ENCODE data around the gene APBA2. TPM values are rescaled to one million over a fixed set of nuclear protein-coding genes. Genes with fewer than 3 reads are reported as not detected.
A peak's percentile ranks its signal among the peaks of the same experiment; 100 is the strongest.
"Not testable (repeated sequence)": the region's sequence is repeated elsewhere in the genome, so short reads cannot be mapped to it uniquely, and the experiment has no call there.

The APBA2 gene
- total RNA-seq, 1 donor from 2014 or later: 30.0 TPM

DNA sequence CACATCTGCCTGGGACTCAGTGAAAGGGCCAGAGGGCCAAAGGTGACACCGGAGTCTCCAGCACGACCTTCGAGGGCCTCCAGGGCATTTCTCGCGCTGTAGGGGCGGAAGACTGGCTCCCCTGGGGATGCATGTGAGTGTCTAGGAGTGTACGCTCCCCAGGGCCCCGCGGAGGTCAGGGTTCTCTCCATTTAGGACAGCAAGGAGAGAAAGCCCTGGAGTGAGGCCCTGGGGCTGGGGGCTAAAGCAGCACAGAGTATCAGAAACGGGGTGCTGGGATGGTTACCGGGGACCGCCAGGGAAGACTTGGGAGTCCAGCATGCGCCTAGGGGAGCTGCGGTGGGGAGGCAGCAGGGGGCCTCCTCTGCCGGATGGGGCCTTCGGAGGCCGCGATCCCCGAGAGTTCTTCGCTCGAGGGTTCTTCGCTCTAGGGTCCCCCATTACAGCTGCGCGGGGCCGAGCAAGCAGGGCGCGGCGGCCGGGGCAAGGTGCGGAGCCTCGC lies 595 bp upstream of the APBA2 start:
- peak overlapping the region; percentile 60 for H3K4me3 ChIP-seq (ENCODE audit: low read depth, low read length)
- DNase-seq (ENCODE audit: low read depth): no peak
- TF ChIP-seq, protein P1, sequence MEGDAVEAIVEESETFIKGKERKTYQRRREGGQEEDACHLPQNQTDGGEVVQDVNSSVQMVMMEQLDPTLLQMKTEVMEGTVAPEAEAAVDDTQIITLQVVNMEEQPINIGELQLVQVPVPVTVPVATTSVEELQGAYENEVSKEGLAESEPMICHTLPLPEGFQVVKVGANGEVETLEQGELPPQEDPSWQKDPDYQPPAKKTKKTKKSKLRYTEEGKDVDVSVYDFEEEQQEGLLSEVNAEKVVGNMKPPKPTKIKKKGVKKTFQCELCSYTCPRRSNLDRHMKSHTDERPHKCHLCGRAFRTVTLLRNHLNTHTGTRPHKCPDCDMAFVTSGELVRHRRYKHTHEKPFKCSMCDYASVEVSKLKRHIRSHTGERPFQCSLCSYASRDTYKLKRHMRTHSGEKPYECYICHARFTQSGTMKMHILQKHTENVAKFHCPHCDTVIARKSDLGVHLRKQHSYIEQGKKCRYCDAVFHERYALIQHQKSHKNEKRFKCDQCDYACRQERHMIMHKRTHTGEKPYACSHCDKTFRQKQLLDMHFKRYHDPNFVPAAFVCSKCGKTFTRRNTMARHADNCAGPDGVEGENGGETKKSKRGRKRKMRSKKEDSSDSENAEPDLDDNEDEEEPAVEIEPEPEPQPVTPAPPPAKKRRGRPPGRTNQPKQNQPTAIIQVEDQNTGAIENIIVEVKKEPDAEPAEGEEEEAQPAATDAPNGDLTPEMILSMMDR (conservative IDR thresholded peaks at IDR 0.05; ENCODE audit: low read depth, low read length): no peak

DNA sequence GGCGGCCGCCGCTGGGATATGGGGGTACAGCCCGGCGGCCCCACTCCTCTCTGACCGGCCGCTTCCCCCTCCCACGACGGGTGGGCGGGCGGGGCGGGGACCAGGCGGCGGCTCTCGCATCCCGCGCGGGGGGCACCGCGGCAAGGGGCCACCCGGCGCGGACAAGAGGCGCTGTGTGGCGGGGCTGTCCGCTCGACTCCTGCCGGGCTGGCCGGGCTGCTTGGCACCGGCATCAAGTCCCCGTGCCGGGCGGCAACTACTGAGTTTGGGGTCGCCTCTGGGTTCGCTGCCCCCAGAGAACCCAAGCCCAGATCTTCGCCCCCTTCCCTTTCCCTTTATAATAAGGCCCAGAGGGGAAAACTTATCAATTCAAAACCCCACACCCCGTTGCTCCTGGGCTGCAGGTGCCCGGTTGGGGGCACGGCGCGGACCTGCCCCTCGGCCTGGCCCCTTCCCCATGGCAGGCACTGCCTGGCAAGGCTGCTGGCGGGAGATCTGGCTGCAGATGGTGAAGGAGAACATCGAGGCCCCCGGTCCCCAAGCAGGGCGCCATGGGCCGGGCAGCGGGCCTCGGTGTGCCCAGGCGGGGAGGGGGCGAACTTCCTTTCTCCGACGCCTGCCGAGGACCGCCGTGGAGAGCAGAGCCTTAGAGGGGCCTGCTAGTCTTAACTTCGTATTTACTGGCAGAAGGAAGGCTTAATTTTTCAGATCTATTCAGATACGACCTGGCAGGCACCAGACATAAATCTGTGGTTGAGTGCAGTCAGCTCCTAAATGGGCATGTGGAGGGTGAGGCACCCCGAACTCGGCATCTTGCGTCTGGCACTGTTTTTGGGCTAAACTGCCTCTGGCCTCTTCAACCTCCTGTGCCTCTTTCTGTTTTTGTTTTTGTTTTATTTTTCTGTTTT lies 911 bp downstream of the APBA2 start:
- DNase-seq (ENCODE audit: low read depth): no peak
- H3K4me3 ChIP-seq (ENCODE audit: low read depth, low read length): peak overlapping the region; percentile 60
- TF ChIP-seq, protein P1 (conservative IDR thresholded peaks at IDR 0.05; ENCODE audit: low read depth, low read length): no peak

DNA sequence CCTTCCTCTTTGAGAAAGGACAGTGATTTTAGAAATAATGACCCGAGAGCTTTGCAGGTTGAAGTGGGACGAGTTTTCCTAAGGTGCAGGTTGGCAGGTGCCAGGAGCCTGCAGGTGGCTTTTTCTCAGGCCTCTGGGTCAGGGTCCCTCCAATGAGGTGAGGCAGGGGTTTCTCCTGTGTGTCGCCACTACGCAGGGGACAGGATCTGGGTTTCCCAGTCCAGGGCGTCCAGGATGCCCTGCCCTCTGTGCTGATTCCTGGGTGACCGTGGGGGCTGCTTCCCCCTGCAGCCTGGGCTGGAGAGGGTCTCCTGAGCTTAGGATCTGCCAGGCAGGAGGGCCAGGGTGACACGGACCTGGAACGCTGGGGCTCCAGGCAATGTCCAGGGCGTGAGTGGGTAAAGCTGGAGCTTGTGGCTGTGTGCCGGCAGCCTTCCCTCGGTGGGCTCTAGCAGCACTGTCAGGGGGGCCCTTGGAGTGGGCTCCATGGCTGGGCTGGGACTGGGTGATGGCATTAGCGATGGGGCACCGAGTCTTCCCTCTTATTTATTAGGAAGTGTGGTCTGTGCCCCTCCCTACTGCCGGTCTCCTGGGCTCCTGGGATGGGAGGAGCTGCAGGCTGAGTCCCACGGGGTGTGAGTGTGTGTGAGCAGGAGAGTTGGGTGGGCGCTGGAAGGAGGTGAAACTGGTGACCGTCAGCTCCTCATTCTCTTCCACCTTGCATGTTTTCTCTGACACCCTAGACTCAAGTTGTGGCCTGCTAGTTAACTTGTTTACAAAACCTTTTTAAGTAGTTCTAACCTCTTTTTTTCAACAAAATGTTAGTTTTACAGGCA lies 1.8 kb downstream of the APBA2 start:
- TF ChIP-seq, protein P1 (conservative IDR thresholded peaks at IDR 0.05; ENCODE audit: low read depth, low read length): no peak
- no peak for DNase-seq (ENCODE audit: low read depth)
- peak overlapping the region; percentile 60 for H3K4me3 ChIP-seq (ENCODE audit: low read depth, low read length)

DNA sequence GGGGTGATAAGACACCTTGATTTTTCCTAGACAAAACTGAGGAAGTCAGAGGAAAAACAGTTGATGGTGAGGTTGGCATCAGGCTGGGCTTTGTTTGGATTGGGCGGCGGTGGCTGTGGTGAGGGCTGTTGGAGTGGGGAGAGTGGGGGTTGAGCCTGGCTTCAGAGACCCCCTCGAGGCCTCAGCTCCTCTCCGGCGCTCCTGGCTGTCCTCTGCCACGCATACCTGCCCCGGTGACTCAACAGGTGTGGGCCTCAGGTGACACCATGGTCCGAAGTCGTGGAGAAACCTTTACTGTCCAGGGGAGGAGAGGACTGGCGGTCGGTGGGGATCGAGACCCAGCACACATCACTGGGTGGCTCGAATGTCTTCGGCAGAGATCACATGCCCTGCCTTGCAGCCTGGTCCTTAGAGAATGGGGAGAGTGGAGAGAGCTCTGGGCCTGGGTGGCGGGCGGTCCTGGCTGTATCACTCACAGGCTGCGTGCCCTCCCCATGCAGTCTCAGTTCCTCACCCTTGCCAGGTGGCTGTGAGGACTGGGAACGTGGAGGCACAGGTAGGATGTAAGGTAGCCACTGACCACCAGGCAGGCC lies 2.6 kb downstream of the APBA2 start:
- TF ChIP-seq, protein P1 (conservative IDR thresholded peaks at IDR 0.05; ENCODE audit: low read depth, low read length): no peak
- no peak for DNase-seq (ENCODE audit: low read depth)
- H3K4me3 ChIP-seq (ENCODE audit: low read depth, low read length): no peak overlapping the region

DNA sequence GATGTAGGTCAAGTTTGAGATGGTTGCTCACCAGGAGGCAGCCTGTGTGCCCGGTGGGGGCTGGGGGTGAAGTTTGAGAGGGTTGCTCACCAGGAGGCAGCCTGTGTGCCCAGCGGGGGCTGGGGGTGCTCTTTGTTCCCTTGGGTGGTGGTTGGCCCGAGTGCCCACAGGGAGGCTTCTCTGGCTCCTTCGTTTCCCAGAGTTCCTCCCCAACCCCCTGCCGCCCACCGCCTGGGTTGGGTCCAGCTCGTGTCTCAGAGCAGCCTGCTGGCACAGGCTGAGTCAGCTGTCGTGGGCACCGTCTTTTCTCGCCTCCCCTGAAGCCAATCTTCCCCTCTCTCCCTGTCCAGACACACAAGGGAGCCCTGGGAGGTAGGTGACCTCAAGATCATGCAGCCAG lies 3.1 kb downstream of the APBA2 start:
- DNase-seq (ENCODE audit: low read depth): no peak

DNA sequence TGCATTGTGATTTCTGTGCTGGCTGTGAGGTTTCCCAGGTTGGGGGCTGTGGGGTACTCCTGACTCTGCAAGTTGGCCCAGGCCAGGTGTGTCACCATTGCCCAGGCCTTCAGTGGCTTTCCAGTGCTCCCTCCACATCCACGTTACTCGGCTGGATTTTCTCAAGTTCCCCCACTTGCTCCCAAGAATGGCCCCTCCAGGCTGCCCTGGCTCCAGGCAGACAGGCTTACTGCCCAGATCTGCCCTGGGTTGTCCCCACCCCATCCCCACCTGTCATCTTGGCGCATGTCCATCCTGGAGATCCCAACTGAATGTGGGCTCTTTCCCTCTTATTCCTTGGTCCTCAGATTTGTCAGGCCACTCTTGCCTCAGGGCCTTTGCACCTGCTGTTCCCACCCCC lies 3.6 kb downstream of the APBA2 start:
- H3K4me3 ChIP-seq (ENCODE audit: low read depth, low read length): no peak overlapping the region
- DNase-seq (ENCODE audit: low read depth): no peak
- TF ChIP-seq, protein P1 (conservative IDR thresholded peaks at IDR 0.05; ENCODE audit: low read depth, low read length): no peak

More for the DNA sequence above, 3.1 kb downstream of the APBA2 start:
- TF ChIP-seq, protein P1 (conservative IDR thresholded peaks at IDR 0.05; ENCODE audit: low read depth, low read length): no peak
- H3K4me3 ChIP-seq (ENCODE audit: low read depth, low read length): no peak overlapping the region

DNA sequence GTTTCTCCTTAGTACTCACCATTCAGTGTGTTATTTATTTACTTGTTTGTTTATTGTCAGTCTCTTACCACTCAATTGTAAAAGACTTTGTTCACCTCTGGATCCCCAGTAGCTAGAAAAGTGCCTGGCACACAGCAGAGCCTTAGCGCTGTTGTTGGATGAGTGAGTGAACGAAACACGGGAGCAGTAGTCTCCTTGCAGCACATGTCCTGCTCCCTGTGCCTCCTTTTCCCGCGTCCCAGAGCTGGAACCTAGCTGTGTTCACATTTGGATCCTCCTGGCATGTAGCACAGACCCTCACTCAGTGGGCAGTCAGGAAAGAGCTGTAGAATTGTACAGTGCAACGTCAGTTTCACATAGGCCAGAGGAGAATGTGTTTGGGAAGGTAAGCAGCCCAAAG lies 4.1 kb downstream of the APBA2 start:
- H3K4me3 ChIP-seq (ENCODE audit: low read depth, low read length); DNase-seq (ENCODE audit: low read depth): not testable (repeated sequence)

DNA sequence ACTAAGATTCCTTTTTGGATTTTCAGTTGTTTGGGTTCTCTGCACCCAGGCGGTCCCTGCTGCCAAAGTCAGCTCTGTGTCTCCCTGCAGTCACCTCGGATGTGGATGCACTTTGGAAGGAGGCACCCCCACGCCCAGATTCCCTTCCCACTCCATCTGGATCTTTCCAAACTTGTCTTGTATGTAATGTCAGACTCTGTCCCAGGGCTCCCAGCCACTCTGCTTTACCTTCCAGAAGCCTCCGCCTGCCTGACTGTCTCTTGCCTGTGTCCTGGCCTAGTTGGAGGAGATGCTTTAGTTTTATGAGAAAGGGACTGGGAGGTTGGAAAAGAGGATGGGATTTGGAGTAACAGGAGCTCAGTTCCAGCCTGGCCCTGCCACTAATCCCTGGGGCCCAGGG lies 4.5 kb downstream of the APBA2 start:
- DNase-seq (ENCODE audit: low read depth); H3K4me3 ChIP-seq (ENCODE audit: low read depth, low read length): not testable (repeated sequence)
